Activated T-helper 1 cell treated with anti-CD3 and anti-CD28 coated beads, Interleukin-12 subunit alpha, Interleukin-12 subunit beta, Interleukin-2, Interleukin-4 antibody, amounts not matched to agents 30 ng/mL and 10 ng/mL and 1 ng/mL, durations not matched to agents 14 hours and 24 hours and 36 hours (primary cell): ENCODE measurements around the gene GTPBP6. TPM values are rescaled to one million over a fixed set of nuclear protein-coding genes. Genes with fewer than 3 reads are reported as not detected.

Experiments
- DNase-seq: peaks from one replicate; pipeline ENCODE4 v3.0.0; 2021; ENCODE audit warnings: low spot score
- H3K27ac Mint-ChIP-seq: one replicate; pipeline ENCODE4 v1.8.0; 2021; ENCODE audit warnings: mild to moderate bottlenecking, mixed read lengths
- H3K27me3 Mint-ChIP-seq: one replicate; pipeline ENCODE4 v1.8.0; 2022; ENCODE audit warnings: mild to moderate bottlenecking, moderate library complexity, mixed read lengths; ENCODE audit not compliant: insufficient read depth
- H3K36me3 Mint-ChIP-seq: one replicate; pipeline ENCODE4 v1.8.0; 2021; ENCODE audit warnings: low read depth, mixed read lengths
- H3K4me1 Mint-ChIP-seq: one replicate; pipeline ENCODE4 v1.8.0; 2021; ENCODE audit warnings: low read depth, mixed read lengths
- H3K4me3 Mint-ChIP-seq: one replicate; pipeline ENCODE4 v1.8.0; 2021; ENCODE audit warnings: mild to moderate bottlenecking, moderate library complexity, mixed read lengths
- H3K9me3 Mint-ChIP-seq: one replicate; pipeline ENCODE4 v1.8.0; 2021; ENCODE audit warnings: mixed read lengths
- intact Hi-C: fragments of 100-400 bp; cut with micrococcal nuclease; formaldehyde crosslinking; loops from one replicate; pipeline ENCODE4 v1.15.1; 2024
- total RNA-seq: library from RNA; stranded (reverse); gene quantifications from 2 replicates; pipeline ENCODE4 v1.2.3, GENCODE V29; 2022

GTPBP6 gene
- total RNA-seq, 1 donor from 2014 or later: 68.3 TPM

DNA sequence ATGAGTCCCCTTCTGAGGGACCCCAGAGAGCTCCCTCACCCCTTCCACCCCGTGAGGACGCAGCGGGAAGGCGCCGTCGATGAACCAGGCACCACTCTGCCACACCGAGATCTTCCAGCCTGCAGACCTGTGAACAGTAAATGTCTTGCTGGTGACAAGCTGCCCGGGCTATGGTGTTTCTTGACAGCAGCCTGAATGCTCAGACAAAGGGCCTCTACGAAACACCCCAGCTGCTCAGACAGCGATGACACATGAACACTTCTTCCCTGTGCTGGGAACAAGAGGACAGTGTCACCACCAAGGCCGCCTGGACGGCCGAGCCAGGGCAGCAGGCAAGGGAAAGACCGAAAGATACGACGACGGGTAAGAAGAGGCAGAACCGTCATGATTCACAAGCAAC lies 30.6 kb upstream of the GTPBP6 start:
- Mint-ChIP-seq H3K27me3 (no peaks in the 10 kb centered on the region), H3K36me3 (peaks cover 4% of the 10 kb centered on the region), H3K4me3 (no peak overlapping the region), H3K4me1 (no peaks in the 10 kb centered on the region), H3K27ac (no peak overlapping the region), H3K9me3 (no peaks in the 10 kb centered on the region)
- no peak for DNase-seq
- intact Hi-C loops: no loop called here

DNA sequence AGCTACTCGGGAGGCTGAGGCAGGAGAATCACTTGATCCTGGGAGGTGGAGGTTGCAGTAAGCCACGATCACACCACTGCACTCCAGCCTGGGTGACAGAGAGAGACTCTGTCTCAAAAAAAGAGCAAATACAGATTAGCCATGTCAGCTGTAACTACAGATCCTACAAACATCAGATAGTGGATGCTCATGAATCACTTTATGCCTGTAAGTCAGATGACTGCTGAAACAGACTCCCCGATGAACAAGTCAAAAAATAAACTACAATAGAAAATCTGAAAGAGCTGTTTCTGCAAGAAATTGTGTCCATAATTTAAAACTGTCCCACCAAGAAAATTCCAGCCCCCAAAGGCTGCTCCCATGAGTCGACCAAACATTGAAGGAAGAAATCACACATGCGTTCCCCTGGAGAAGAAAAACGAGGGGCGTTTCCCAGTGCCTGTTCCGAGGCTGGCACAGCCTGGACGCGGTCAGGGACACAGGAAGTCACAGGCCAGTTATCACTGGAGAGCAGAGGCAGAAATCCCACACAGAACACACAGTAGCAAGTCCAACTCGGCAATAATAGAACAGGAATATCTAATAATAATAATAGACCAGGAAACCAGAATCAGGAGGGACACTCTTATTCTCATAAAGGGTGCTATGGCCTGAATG lies 30.0 kb upstream of the GTPBP6 start:
- no peak for DNase-seq
- no peaks in the 10 kb centered on the region for H3K27me3 Mint-ChIP-seq
- H3K9me3 Mint-ChIP-seq: no peaks in the 10 kb centered on the region
- H3K36me3 Mint-ChIP-seq: peaks cover 4% of the 10 kb centered on the region
- no peak overlapping the region for H3K27ac Mint-ChIP-seq
- no peak overlapping the region for H3K4me3 Mint-ChIP-seq
- no peaks in the 10 kb centered on the region for H3K4me1 Mint-ChIP-seq
- intact Hi-C loops: no loop called here

DNA sequence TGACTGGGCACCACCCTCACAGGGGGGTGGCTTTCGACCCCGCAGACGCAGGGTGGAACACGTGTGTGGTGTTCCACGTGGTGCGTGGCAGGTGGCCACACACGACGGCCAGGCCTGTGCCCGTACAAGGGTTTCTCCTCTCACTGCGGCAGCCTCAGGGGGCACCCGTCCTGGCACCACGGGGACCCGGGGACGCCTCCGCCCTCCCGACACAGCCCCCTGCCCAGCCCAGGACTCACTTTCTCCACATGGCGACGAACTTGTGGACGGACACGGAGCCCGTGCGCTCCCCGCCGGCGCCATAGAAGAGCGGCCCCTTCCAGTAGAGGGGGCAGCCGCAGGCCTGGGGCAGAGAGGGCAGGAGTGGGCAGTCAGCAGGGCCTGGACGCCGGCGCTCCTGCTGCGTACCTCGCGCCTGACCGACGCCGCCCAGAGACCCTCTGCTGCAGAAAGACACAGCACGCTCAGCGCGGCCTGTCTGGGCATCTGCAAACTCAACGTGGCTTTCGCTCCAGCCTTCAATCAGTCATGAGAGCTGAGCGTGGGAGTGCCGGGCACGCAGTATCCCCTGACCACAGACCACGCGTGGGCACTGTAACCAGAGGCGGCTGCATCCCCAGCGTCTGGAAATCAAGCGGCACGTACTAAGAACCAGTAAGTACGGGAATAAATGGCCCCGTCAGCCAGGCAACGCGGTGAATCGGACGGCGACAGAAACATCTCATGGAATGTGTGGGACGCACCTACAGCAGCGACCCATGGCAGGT lies 28.9 kb upstream of the GTPBP6 start:
- H3K27me3 Mint-ChIP-seq: no peaks in the 10 kb centered on the region
- H3K4me1 Mint-ChIP-seq: no peaks in the 10 kb centered on the region
- intact Hi-C loops: no loop called here
- H3K27ac Mint-ChIP-seq: no peak overlapping the region
- H3K36me3 Mint-ChIP-seq: peaks cover 4% of the 10 kb centered on the region
- H3K9me3 Mint-ChIP-seq: no peaks in the 10 kb centered on the region
- no peak for DNase-seq
- no peak overlapping the region for H3K4me3 Mint-ChIP-seq

DNA sequence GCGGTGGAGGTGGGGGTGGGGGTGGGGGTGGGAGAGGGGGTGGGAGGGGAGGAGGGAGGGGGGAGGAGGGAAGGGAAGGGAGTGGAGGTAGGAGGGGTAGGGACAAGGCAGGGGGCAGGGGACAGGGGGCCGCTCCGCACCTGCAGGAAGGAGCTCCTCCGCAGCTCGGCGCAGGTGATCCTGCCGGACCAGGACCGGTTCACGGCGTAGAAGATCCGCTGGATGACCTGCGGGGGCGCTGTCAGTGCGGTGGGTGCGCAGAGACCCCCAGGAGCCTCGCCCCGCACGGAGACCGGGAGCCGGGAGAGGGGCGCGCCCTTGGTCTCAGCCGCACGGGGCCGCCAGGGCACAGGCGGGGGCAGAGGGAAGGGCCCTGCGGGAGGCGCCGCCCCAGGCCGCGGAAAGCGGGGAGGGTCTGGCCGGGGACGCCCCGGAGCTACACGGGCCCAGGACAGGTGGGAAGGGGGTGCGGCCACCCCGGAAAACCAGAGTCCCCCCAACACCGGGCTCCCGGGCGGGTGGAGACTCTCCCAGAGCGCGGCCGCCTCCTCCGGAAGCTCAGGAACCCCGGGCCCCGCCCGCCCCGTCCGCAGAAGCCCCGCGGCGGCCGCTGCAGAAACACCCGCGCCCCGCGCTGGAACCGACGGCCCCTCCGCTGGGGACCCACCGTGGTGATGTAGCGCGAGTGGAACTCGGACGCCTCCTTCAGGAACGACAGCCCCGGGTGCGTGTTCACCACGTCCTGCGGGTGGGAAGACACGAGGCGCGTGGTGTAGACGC lies 27.6 kb upstream of the GTPBP6 start:
- no peaks in the 10 kb centered on the region for H3K27me3 Mint-ChIP-seq
- intact Hi-C loops: no loop called here
- DNase-seq: no peak

GRCh38 chrX:345020-345925 lies 26.7 kb upstream of the GTPBP6 start:
- H3K4me1 Mint-ChIP-seq: no peaks in the 10 kb centered on the region
- H3K9me3 Mint-ChIP-seq: peaks cover 3% of the 10 kb centered on the region
- DNase-seq: no peak
- no peaks in the 10 kb centered on the region for H3K27me3 Mint-ChIP-seq
- no peak overlapping the region for H3K27ac Mint-ChIP-seq
- H3K36me3 Mint-ChIP-seq: peaks cover 10% of the 10 kb centered on the region
- no peak overlapping the region for H3K4me3 Mint-ChIP-seq
- intact Hi-C loops: no loop called here

More for the DNA sequence above, 27.6 kb upstream of the GTPBP6 start:
- peaks cover 7% of the 10 kb centered on the region for H3K36me3 Mint-ChIP-seq
- no peak overlapping the region for H3K4me3 Mint-ChIP-seq
- H3K4me1 Mint-ChIP-seq: no peaks in the 10 kb centered on the region
- H3K27ac Mint-ChIP-seq: no peak overlapping the region
- peaks cover 3% of the 10 kb centered on the region for H3K9me3 Mint-ChIP-seq

GRCh38 chrX:344371-344901 lies 25.8 kb upstream of the GTPBP6 start:
- DNase-seq: no peak
- Mint-ChIP-seq H3K4me3 (no peak overlapping the region), H3K36me3 (peaks cover 10% of the 10 kb centered on the region), H3K27me3 (no peaks in the 10 kb centered on the region), H3K27ac (no peak overlapping the region), H3K4me1 (no peaks in the 10 kb centered on the region), H3K9me3 (peaks cover 3% of the 10 kb centered on the region)
- intact Hi-C loops: no loop called here

- intact Hi-C loops: no loop called here
- Mint-ChIP-seq H3K4me1 (no peaks in the 10 kb centered on the region), H3K36me3 (peaks cover 18% of the 10 kb centered on the region), H3K27me3 (no peaks in the 10 kb centered on the region), H3K27ac (no peak overlapping the region), H3K4me3 (no peak overlapping the region), H3K9me3 (peaks cover 3% of the 10 kb centered on the region)
- DNase-seq: no peak
These were observed 23.0 kb upstream of the GTPBP6 start for GRCh38 chrX:341541-342101.

DNA sequence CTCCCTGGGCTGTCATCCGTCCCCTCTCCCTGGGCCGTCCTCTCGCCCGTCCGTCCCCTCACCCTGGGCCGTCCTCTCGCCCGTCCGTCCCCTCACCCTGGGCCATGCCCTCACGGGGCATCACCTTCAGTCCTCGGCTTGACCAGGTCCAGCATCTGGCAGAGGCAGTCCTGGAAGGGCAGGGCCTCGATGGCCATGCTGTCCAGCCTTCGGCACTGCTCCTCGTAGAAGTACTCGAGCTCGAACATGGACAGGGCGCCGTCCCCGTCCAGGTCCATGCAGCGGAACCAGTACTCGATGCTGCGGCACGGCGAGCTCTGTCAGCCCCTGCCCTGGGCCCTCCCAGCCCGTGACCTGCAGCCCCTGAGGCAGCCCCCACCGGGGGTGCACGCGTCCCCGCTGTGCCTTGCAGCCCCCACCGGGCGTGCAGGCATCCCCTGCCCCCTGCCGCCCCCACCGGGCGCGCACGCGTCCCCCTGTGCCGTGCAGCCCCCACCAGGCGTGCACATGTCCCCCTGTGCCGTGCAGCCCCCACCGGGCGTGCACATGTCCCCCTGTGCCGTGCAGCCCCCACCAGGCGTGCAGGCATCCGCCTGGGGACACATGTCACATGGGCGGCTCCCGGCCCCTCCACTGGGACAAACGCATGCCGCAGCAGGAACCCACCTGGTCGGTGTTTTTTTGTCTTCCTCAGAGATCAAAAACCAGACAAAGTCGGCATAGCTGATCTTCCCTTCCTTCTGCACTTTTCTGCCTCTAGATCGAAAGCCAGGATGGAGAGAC lies 22.2 kb upstream of the GTPBP6 start:
- Mint-ChIP-seq H3K4me3 (no peak overlapping the region), H3K9me3 (peaks cover 3% of the 10 kb centered on the region), H3K4me1 (no peaks in the 10 kb centered on the region), H3K27ac (no peak overlapping the region), H3K36me3 (peaks cover 24% of the 10 kb centered on the region), H3K27me3 (no peaks in the 10 kb centered on the region)
- intact Hi-C loops: no loop called here
- no peak for DNase-seq

GRCh38 chrX:340121-340520 lies 21.5 kb upstream of the GTPBP6 start:
- H3K9me3 Mint-ChIP-seq: peaks cover 3% of the 10 kb centered on the region
- H3K27me3 Mint-ChIP-seq: no peaks in the 10 kb centered on the region
- peaks cover 24% of the 10 kb centered on the region for H3K36me3 Mint-ChIP-seq
- intact Hi-C loops: no loop called here
- H3K4me1 Mint-ChIP-seq: no peaks in the 10 kb centered on the region
- DNase-seq: no peak
- H3K4me3 Mint-ChIP-seq: no peak overlapping the region
- H3K27ac Mint-ChIP-seq: no peak overlapping the region

- no peak overlapping the region for H3K27ac Mint-ChIP-seq
- H3K36me3 Mint-ChIP-seq: peaks cover 24% of the 10 kb centered on the region
- no peak for DNase-seq
- H3K27me3 Mint-ChIP-seq: no peaks in the 10 kb centered on the region
- H3K4me1 Mint-ChIP-seq: no peaks in the 10 kb centered on the region
- peaks cover 3% of the 10 kb centered on the region for H3K9me3 Mint-ChIP-seq
- intact Hi-C loops: no loop called here
- no peak overlapping the region for H3K4me3 Mint-ChIP-seq
These were observed 20.3 kb upstream of the GTPBP6 start for GRCh38 chrX:338836-339400.

- no peaks in the 10 kb centered on the region for H3K4me1 Mint-ChIP-seq
- H3K27me3 Mint-ChIP-seq: no peaks in the 10 kb centered on the region
- no peak overlapping the region for H3K4me3 Mint-ChIP-seq
- DNase-seq: no peak
- H3K9me3 Mint-ChIP-seq: peaks cover 3% of the 10 kb centered on the region
- no peak overlapping the region for H3K27ac Mint-ChIP-seq
- intact Hi-C loops: no loop called here
- peaks cover 24% of the 10 kb centered on the region for H3K36me3 Mint-ChIP-seq
These were observed 19.8 kb upstream of the GTPBP6 start for GRCh38 chrX:338281-338835.
